Loucy (cell line): ENCODE measurements around the gene ARHGEF16.

Experiments used
- H2AFZ ChIP-seq: fragments of 200-600 bp; sonication (generic); 2 replicates; pipeline ENCODE4 v1.6.0; 2016; ENCODE audit warnings: antibody characterized with exemption, mild to moderate bottlenecking, low read length, moderate library complexity
- H3F3A ChIP-seq: fragments of 200-600 bp; 2 replicates; pipeline ENCODE4 v1.6.0; 2016; ENCODE audit warnings: antibody characterized with exemption, low read depth, mild to moderate bottlenecking
- H3K27me3 ChIP-seq: fragments of 200-600 bp; sonication (generic); 2 replicates; pipeline ENCODE4 v1.6.1; 2014; ENCODE audit warnings: low read length, mild to moderate bottlenecking; ENCODE audit not compliant: insufficient read depth, poor library complexity, severe bottlenecking
- H3K36me3 ChIP-seq: fragments of 200-600 bp; sonication (generic); 2 replicates; pipeline ENCODE4 v1.6.1; 2016; ENCODE audit warnings: low read length; ENCODE audit not compliant: insufficient read depth
- H3K4me1 ChIP-seq: fragments of 200-600 bp; sonication (generic); 2 replicates; pipeline ENCODE4 v1.5.1; 2014; ENCODE audit warnings: low read length, mild to moderate bottlenecking; ENCODE audit not compliant: insufficient read depth, poor library complexity, severe bottlenecking
- H3K4me2 ChIP-seq: fragments of 200-600 bp; sonication (generic); 2 replicates; pipeline ENCODE4 v1.6.0; 2014; ENCODE audit warnings: antibody characterized with exemption, low read length, low read depth, mild to moderate bottlenecking; ENCODE audit not compliant: poor library complexity, severe bottlenecking
- H3K4me3 ChIP-seq: fragments of 200-600 bp; sonication (generic); 2 replicates; pipeline ENCODE4 v1.5.1; 2014; ENCODE audit warnings: low read length, mild to moderate bottlenecking, mixed read lengths; ENCODE audit not compliant: poor library complexity, severe bottlenecking
- H3K79me2 ChIP-seq: fragments of 200-600 bp; sonication (generic); 2 replicates; pipeline ENCODE4 v1.6.1; 2014; ENCODE audit warnings: low read length; ENCODE audit not compliant: insufficient read depth
- H3K9ac ChIP-seq: fragments of 200-600 bp; sonication (generic); 2 replicates; pipeline ENCODE4 v1.6.0; 2014; ENCODE audit warnings: mild to moderate bottlenecking, low read depth, low read length, moderate library complexity; ENCODE audit not compliant: poor library complexity, severe bottlenecking
- H3K9me2 ChIP-seq: fragments of 200-600 bp; sonication (generic); replicated peaks from 2 replicates; pipeline ENCODE4 v1.6.1; 2016; ENCODE audit warnings: low read depth, low read length, mixed read lengths
- H3K9me3 ChIP-seq: fragments of 200-600 bp; sonication (generic); 2 replicates; pipeline ENCODE4 v1.6.1; 2014; ENCODE audit warnings: mild to moderate bottlenecking, antibody characterized with exemption, low read length, low read depth; ENCODE audit not compliant: insufficient read depth
- H4K20me1 ChIP-seq: fragments of 200-600 bp; sonication (generic); 2 replicates; pipeline ENCODE4 v1.6.0; 2014; ENCODE audit warnings: antibody characterized with exemption, low read length, mild to moderate bottlenecking; ENCODE audit not compliant: insufficient read depth, poor library complexity, severe bottlenecking
- CTCF ChIP-seq: fragments of 200-600 bp; sonication (generic); conservative IDR thresholded peaks from 2 replicates; pipeline ENCODE4 v1.5.1; 2014; ENCODE audit warnings: mild to moderate bottlenecking, antibody characterized with exemption, low read length
- EZH2phosphoT487 ChIP-seq: fragments of 200-600 bp; IDR thresholded peaks from 2 replicates; pipeline ENCODE4 v1.6.1; 2018; ENCODE audit warnings: antibody characterized with exemption, mild to moderate bottlenecking, moderate library complexity, borderline replicate concordance

The ARHGEF16 gene

GRCh38 chr1:3506041-3506440, 51.6 kb downstream of the ARHGEF16 start:
- Histone ChIP-seq H3K9me3 (no peaks in the 10 kb centered on the region), H3K4me1 (no peaks in the 10 kb centered on the region), H3K9me2 (no peaks in the 10 kb centered on the region), H3K79me2 (no peaks in the 10 kb centered on the region), H3K36me3 (no peaks in the 10 kb centered on the region), H4K20me1 (no peaks in the 10 kb centered on the region), H3K9ac (no peak overlapping the region), H3K4me3 (no peak overlapping the region), H2AFZ (no peak overlapping the region), H3K27me3 (no peaks in the 10 kb centered on the region), H3F3A (no peaks in the 10 kb centered on the region), H3K4me2 (no peak overlapping the region)
- TF ChIP-seq EZH2phosphoT487, result no peak
- TF ChIP-seq CTCF, result no peak

GRCh38 chr1:3506943-3507342, 52.5 kb downstream of the ARHGEF16 start:
- H3K9ac ChIP-seq, result no peak overlapping the region
- no peaks in the 10 kb centered on the region for H3F3A ChIP-seq
- no peaks in the 10 kb centered on the region for H4K20me1 ChIP-seq
- no peaks in the 10 kb centered on the region for H3K27me3 ChIP-seq
- H3K36me3 ChIP-seq, result no peaks in the 10 kb centered on the region
- no peak overlapping the region for H2AFZ ChIP-seq
- H3K9me2 ChIP-seq, result no peaks in the 10 kb centered on the region
- H3K9me3 ChIP-seq, result no peaks in the 10 kb centered on the region
- H3K4me3 ChIP-seq, result no peak overlapping the region
- H3K4me1 ChIP-seq, result no peaks in the 10 kb centered on the region
- H3K79me2 ChIP-seq, result no peaks in the 10 kb centered on the region
- TF ChIP-seq EZH2phosphoT487 (no peak), CTCF (no peak)
- H3K4me2 ChIP-seq, result no peak overlapping the region

- H3K9me2 ChIP-seq, result no peaks in the 10 kb centered on the region
- H3K4me2 ChIP-seq, result no peak overlapping the region
- no peaks in the 10 kb centered on the region for H3K9me3 ChIP-seq
- H3K4me3 ChIP-seq, result no peak overlapping the region
- no peaks in the 10 kb centered on the region for H3K27me3 ChIP-seq
- no peak overlapping the region for H3K9ac ChIP-seq
- H3F3A ChIP-seq, result no peaks in the 10 kb centered on the region
- no peaks in the 10 kb centered on the region for H3K79me2 ChIP-seq
- no peaks in the 10 kb centered on the region for H3K36me3 ChIP-seq
- H3K4me1 ChIP-seq, result no peaks in the 10 kb centered on the region
- no peaks in the 10 kb centered on the region for H4K20me1 ChIP-seq
- TF ChIP-seq CTCF, result no peak
- no peak for TF ChIP-seq EZH2phosphoT487
- H2AFZ ChIP-seq, result no peak overlapping the region
Observed at GRCh38 chr1:3507636-3508275, 53.3 kb downstream of the ARHGEF16 start.
